ENCODE measurements around the gene SDF2. TPM values are rescaled to one million over a fixed set of nuclear protein-coding genes. Genes with fewer than 3 reads are reported as not detected.

SDF2 gene
- polyA plus RNA-seq, 1 of the 3 experiments (the other 2 are of a cell fraction): 108 TPM

GRCh38 chr17:28703552-28704218, 42.0 kb upstream of the SDF2 start:
- no peak overlapping the region; a peak in 1 of 4 replicates for H3K27ac ChIP-seq (ENCODE audit: low read depth in 2 of 2, low read length in 1 of 2)
- CTCF ChIA-PET: interaction anchor here (0.8 to 1.2 kb wide), 2 partner anchors 41 to 45 kb away, joined by 3 read pairs; no protein-coding TSS in a partner anchor
- WGBS (ENCODE audit: low lambda C conversion rate): 95% methylated on average over 16 of the region's 16 CpGs

GRCh38 chr17:28702752-28703150, 41.0 kb upstream of the SDF2 start:
- no peak overlapping the region for H3K27ac ChIP-seq (ENCODE audit: low read depth in 2 of 2, low read length in 1 of 2)
- H3K4me3 ChIP-seq (ENCODE audit: low read depth in 2 of 2, low read length in 1 of 2): no peak overlapping the region
- no peak for DNase-seq
- TF ChIP-seq FOSL2 (IDR thresholded peaks at IDR 0.05; ENCODE audit: borderline replicate concordance, low read depth) (no peak), FOXJ3 (CRISPR knock-in tag; IDR thresholded peaks at IDR 0.05) (no peak), RCOR1 (IDR thresholded peaks at IDR 0.05; ENCODE audit: low read length) (no peak)
- TF ChIP-seq, protein P1, sequence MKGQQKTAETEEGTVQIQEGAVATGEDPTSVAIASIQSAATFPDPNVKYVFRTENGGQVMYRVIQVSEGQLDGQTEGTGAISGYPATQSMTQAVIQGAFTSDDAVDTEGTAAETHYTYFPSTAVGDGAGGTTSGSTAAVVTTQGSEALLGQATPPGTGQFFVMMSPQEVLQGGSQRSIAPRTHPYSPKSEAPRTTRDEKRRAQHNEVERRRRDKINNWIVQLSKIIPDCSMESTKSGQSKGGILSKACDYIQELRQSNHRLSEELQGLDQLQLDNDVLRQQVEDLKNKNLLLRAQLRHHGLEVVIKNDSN (IDR thresholded peaks at IDR 0.05; ENCODE audit: borderline replicate concordance, low read depth): no peak
- TF ChIP-seq, protein P2, sequence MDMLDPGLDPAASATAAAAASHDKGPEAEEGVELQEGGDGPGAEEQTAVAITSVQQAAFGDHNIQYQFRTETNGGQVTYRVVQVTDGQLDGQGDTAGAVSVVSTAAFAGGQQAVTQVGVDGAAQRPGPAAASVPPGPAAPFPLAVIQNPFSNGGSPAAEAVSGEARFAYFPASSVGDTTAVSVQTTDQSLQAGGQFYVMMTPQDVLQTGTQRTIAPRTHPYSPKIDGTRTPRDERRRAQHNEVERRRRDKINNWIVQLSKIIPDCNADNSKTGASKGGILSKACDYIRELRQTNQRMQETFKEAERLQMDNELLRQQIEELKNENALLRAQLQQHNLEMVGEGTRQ (IDR thresholded peaks at IDR 0.05; ENCODE audit: borderline replicate concordance, low read depth, low read length): no peak
- TF ChIP-seq, protein P3, sequence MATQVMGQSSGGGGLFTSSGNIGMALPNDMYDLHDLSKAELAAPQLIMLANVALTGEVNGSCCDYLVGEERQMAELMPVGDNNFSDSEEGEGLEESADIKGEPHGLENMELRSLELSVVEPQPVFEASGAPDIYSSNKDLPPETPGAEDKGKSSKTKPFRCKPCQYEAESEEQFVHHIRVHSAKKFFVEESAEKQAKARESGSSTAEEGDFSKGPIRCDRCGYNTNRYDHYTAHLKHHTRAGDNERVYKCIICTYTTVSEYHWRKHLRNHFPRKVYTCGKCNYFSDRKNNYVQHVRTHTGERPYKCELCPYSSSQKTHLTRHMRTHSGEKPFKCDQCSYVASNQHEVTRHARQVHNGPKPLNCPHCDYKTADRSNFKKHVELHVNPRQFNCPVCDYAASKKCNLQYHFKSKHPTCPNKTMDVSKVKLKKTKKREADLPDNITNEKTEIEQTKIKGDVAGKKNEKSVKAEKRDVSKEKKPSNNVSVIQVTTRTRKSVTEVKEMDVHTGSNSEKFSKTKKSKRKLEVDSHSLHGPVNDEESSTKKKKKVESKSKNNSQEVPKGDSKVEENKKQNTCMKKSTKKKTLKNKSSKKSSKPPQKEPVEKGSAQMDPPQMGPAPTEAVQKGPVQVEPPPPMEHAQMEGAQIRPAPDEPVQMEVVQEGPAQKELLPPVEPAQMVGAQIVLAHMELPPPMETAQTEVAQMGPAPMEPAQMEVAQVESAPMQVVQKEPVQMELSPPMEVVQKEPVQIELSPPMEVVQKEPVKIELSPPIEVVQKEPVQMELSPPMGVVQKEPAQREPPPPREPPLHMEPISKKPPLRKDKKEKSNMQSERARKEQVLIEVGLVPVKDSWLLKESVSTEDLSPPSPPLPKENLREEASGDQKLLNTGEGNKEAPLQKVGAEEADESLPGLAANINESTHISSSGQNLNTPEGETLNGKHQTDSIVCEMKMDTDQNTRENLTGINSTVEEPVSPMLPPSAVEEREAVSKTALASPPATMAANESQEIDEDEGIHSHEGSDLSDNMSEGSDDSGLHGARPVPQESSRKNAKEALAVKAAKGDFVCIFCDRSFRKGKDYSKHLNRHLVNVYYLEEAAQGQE (IDR thresholded peaks at IDR 0.05; ENCODE audit: low read depth, low read length): no peak
- H3K27me3 ChIP-seq (ENCODE audit: insufficient read depth): no peaks in the 10 kb centered on the region
- POLR2A ChIA-PET: no interaction called here
- H3K36me3 ChIP-seq (replicated peaks in 1 of 2; ENCODE audit: control insufficient read depth in 1 of 2, insufficient read depth in 2 of 2, low read length in 1 of 2): peaks cover 23 to 63% of the 10 kb centered on the region in 2 experiments
- no peak overlapping the region for H3K9ac ChIP-seq
- 85% methylated on average over 3 of the region's 3 CpGs for WGBS (ENCODE audit: low lambda C conversion rate)
- peaks cover 8% of the 10 kb centered on the region for H3F3A ChIP-seq (replicated peaks; ENCODE audit: insufficient read depth)
- CTCF ChIA-PET: no interaction called here
- H3K9me2 ChIP-seq: no peaks in the 10 kb centered on the region
- H2AFZ ChIP-seq (ENCODE audit: low read depth): no peak overlapping the region
- no peaks in the 10 kb centered on the region for H3K9me3 ChIP-seq
- H4K20me1 ChIP-seq (ENCODE audit: insufficient read depth): no peaks in the 10 kb centered on the region
- H3K4me1 ChIP-seq (ENCODE audit: control insufficient read depth in 1 of 2, insufficient read depth in 2 of 2, low read depth in 1 of 2, low read length in 1 of 2): peaks cover 0 to 14% of the 10 kb centered on the region in 2 experiments; a peak in 1 of 4 replicates
- no peaks in the 10 kb centered on the region for H3K79me2 ChIP-seq (ENCODE audit: insufficient read depth)
- H3K4me2 ChIP-seq: no peak overlapping the region

More at GRCh38 chr17:28703552-28704218, 42.0 kb upstream of the SDF2 start:
- no peak for TF ChIP-seq RFX5 (IDR thresholded peaks at IDR 0.05; ENCODE audit: low read length)
- TF ChIP-seq EP300 (IDR thresholded peaks at IDR 0.05; ENCODE audit: borderline replicate concordance in 1 of 2, low read depth in 1 of 2, low read length in 1 of 2): no peak
- TF ChIP-seq, protein P4, sequence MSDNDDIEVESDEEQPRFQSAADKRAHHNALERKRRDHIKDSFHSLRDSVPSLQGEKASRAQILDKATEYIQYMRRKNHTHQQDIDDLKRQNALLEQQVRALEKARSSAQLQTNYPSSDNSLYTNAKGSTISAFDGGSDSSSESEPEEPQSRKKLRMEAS (IDR thresholded peaks at IDR 0.05; ENCODE audit: low read depth): no peak
- TF ChIP-seq, protein P5, sequence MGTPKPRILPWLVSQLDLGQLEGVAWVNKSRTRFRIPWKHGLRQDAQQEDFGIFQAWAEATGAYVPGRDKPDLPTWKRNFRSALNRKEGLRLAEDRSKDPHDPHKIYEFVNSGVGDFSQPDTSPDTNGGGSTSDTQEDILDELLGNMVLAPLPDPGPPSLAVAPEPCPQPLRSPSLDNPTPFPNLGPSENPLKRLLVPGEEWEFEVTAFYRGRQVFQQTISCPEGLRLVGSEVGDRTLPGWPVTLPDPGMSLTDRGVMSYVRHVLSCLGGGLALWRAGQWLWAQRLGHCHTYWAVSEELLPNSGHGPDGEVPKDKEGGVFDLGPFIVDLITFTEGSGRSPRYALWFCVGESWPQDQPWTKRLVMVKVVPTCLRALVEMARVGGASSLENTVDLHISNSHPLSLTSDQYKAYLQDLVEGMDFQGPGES (IDR thresholded peaks at IDR 0.05; ENCODE audit: low read depth, low read length): no peak
- no peak for TF ChIP-seq YY1 (IDR thresholded peaks at IDR 0.05; ENCODE audit: low read depth)
- no peak for TF ChIP-seq TAF1 (IDR thresholded peaks at IDR 0.05; ENCODE audit: borderline replicate concordance, low read depth, low read length)
- TF ChIP-seq GATA2 (CRISPR knock-in tag; IDR thresholded peaks at IDR 0.05): no peak
- TF ChIP-seq, protein P6, sequence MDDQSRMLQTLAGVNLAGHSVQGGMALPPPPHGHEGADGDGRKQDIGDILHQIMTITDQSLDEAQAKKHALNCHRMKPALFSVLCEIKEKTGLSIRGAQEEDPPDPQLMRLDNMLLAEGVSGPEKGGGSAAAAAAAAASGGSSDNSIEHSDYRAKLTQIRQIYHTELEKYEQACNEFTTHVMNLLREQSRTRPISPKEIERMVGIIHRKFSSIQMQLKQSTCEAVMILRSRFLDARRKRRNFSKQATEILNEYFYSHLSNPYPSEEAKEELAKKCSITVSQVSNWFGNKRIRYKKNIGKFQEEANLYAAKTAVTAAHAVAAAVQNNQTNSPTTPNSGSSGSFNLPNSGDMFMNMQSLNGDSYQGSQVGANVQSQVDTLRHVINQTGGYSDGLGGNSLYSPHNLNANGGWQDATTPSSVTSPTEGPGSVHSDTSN (IDR thresholded peaks at IDR 0.05): no peak
- no peak for TF ChIP-seq GABPA (IDR thresholded peaks at IDR 0.05; ENCODE audit: low read depth)
- no peak for TF ChIP-seq EZH2phosphoT487 (IDR thresholded peaks at IDR 0.05; ENCODE audit: borderline replicate concordance, low read depth)
- Histone ChIP-seq H4K20me1 (ENCODE audit: insufficient read depth) (no peaks in the 10 kb centered on the region), H2AFZ (ENCODE audit: low read depth) (no peak overlapping the region), H3K9me3 (no peaks in the 10 kb centered on the region), H3K9me2 (no peaks in the 10 kb centered on the region), H3K4me3 (ENCODE audit: low read depth in 2 of 2, low read length in 1 of 2) (no peak overlapping the region), H3F3A (replicated peaks; ENCODE audit: insufficient read depth) (peaks cover 14% of the 10 kb centered on the region), H3K4me2 (no peak overlapping the region), H3K27me3 (ENCODE audit: insufficient read depth) (no peaks in the 10 kb centered on the region), H3K79me2 (ENCODE audit: insufficient read depth) (no peaks in the 10 kb centered on the region), H3K9ac (no peak overlapping the region), H3K36me3 (replicated peaks in 1 of 2; ENCODE audit: control insufficient read depth in 1 of 2, insufficient read depth in 2 of 2, low read length in 1 of 2) (peaks cover 21 to 54% of the 10 kb centered on the region in 2 experiments), H3K4me1 (ENCODE audit: control insufficient read depth in 1 of 2, insufficient read depth in 2 of 2, low read depth in 1 of 2, low read length in 1 of 2) (peaks cover 0 to 14% of the 10 kb centered on the region in 2 experiments; a peak in 1 of 4 replicates)
- no peak for DNase-seq
- POLR2A ChIA-PET: interaction anchor here (1.1 kb wide), 1 partner anchor 11 kb away, joined by 3 read pairs; no protein-coding TSS in a partner anchor

All from SK-N-SH (cell line).